ENCODE results near the gene LRP1-AS. TPM values are rescaled to one million over a fixed set of nuclear protein-coding genes. Genes with fewer than 3 reads are reported as not detected.
A peak's percentile ranks its signal among the peaks of the same experiment; 100 is the strongest.

Gene LRP1-AS
- polyA plus RNA-seq, 2 donors = not detected

DNA sequence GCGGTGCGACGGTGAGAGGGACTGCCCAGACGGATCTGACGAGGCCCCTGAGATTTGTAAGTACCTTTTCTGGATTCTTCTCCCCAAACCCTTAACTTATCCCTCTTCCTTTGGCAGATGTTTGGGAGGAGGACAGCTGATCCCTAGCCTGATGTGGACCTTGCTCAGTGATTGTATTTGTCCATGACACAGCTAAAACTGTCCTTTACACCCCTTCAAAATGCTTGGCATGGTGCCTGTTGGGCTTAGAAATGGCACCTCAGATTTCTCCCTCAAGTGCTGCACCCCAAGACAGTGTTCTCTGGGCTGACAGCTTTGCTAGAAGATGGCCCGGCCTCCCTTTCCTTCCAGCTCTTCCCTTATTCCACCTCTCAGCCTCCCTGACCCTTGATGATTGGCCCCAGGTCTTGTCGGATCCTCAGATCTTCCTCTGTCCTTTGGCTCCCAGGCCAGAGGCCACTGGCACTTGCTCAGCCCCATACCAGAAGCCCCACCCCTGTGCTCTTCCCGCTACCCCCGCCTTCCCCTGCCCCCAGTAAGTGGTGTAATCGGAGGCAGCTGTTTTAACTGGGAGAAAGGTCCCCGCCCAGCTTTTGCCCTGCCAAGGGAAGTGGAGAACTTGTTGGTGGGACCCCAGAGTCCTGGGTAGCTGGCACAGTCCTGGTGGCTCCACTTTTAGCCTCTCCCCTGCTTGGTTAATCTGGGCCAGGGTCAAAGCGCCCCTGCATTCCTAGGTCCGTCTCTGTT is 8.7 kb downstream of the LRP1-AS start:
- no peaks in the 10 kb centered on the region for H3K27me3 ChIP-seq (ENCODE audit: control insufficient read depth in 1 of 2, insufficient read depth in 2 of 2, low read length in 2 of 2)
- H3K4me1 ChIP-seq (ENCODE audit: control insufficient read depth in 2 of 2, insufficient read depth in 2 of 2, low read length in 1 of 2) = peaks cover 0 to 6% of the 10 kb centered on the region in 2 donors
- no peaks in the 10 kb centered on the region for H3K9me3 ChIP-seq (ENCODE audit: control insufficient read depth in 2 of 2, insufficient read depth in 1 of 2, low read depth in 1 of 2, low read length in 1 of 2)
- WGBS, 2 donors = 71% methylated on average over 13 of the region's 13 CpGs
- H3K36me3 ChIP-seq (ENCODE audit: control insufficient read depth in 2 of 2, insufficient read depth in 2 of 2, low read length in 1 of 2) = peaks cover 13 to 27% of the 10 kb centered on the region in 2 donors
- H3K4me3 ChIP-seq (ENCODE audit: low read depth in 1 of 2, low read length in 2 of 2) = no peak overlapping the region
- peak overlapping the region; percentile 20 to 38 for H3K27ac ChIP-seq (ENCODE audit: low read depth in 2 of 2, low read length in 1 of 2)

DNA sequence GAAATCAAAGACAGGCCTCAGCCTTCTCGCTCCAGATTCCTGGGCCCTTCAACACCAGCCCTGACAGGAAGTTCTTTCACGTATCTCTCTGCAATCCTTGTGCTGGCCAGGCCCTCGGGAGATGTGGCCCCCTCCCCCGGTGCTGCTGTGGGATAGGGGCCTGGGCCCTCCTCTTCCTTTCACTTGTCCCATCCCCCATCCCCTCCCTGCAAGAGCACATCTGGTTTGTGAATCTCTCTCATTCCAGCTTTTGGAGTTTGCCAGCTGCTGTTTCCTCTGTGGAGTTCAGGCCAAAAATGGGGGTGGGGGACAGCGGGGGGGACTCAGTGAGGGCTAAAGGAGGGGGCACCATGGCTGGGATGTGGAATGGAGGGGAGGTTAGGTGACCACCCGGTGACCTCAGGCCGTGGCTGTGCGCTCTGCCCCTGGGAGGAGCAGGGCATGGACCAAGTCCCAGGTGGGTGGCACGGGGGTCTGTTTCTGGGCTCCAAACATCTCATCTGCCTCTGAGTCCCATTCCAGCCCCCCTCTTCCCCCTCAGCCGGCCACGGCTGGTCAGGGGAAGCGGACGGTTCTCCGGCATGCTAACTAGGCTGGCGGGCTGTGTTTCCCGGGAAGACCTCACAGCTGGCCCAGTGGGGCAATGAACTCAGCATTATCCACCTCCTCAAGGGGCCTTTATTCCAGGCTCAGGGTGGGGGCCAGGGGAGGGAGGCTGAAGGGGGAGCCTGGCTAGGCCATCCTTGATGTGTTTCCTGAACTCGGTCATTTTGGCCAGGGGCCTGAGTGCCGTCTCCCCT is 11.7 kb downstream of the LRP1-AS start:
- Histone ChIP-seq H3K9me3 (ENCODE audit: control insufficient read depth in 2 of 2, insufficient read depth in 1 of 2, low read depth in 1 of 2, low read length in 1 of 2) (no peaks in the 10 kb centered on the region), H3K4me3 (ENCODE audit: low read depth in 1 of 2, low read length in 2 of 2) (no peak overlapping the region), H3K4me1 (ENCODE audit: control insufficient read depth in 2 of 2, insufficient read depth in 2 of 2, low read length in 1 of 2) (peaks cover 8 to 10% of the 10 kb centered on the region in 2 donors), H3K27ac (ENCODE audit: low read depth in 2 of 2, low read length in 1 of 2) (peak overlapping the region; percentile 30 to 74), H3K36me3 (ENCODE audit: control insufficient read depth in 2 of 2, insufficient read depth in 2 of 2, low read length in 1 of 2) (peaks cover 3 to 11% of the 10 kb centered on the region in 2 donors), H3K27me3 (ENCODE audit: control insufficient read depth in 1 of 2, insufficient read depth in 2 of 2, low read length in 2 of 2) (no peaks in the 10 kb centered on the region)
- WGBS, 2 donors = 60 to 66% methylated on average over 17 to 18 of the region's 18 CpGs

DNA sequence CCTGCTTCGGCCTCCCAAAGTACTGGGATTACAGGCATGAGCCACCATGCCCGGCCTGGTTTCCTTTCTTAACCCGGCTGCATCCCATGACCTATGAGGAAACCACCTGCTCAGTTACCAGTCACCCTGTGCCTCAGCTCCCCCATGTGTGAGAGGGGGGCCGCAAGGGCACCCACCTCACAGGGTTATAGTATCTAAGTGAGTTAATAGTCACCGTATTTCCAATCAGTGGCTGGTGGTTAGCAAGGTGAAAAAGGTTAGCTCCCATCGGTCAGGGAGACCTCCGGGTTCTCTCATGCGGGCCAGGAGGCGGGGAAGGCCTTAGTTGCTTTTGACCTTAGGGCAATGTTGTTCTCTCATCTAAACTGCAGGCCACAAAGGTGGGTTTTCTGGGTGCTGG is 12.5 kb downstream of the LRP1-AS start:
- Histone ChIP-seq H3K27me3 (ENCODE audit: control insufficient read depth in 1 of 2, insufficient read depth in 2 of 2, low read length in 2 of 2) (no peaks in the 10 kb centered on the region), H3K4me3 (ENCODE audit: low read depth in 1 of 2, low read length in 2 of 2) (no peak overlapping the region), H3K4me1 (ENCODE audit: control insufficient read depth in 2 of 2, insufficient read depth in 2 of 2, low read length in 1 of 2) (peaks cover 8 to 10% of the 10 kb centered on the region in 2 donors), H3K9me3 (ENCODE audit: control insufficient read depth in 2 of 2, insufficient read depth in 1 of 2, low read depth in 1 of 2, low read length in 1 of 2) (no peaks in the 10 kb centered on the region), H3K36me3 (ENCODE audit: control insufficient read depth in 2 of 2, insufficient read depth in 2 of 2, low read length in 1 of 2) (peaks cover 3 to 11% of the 10 kb centered on the region in 2 donors), H3K27ac (ENCODE audit: low read depth in 2 of 2, low read length in 1 of 2) (peak overlapping the region; percentile 30 to 74)
- WGBS, 2 donors = 81 to 84% methylated on average over 9 of the region's 9 CpGs

DNA sequence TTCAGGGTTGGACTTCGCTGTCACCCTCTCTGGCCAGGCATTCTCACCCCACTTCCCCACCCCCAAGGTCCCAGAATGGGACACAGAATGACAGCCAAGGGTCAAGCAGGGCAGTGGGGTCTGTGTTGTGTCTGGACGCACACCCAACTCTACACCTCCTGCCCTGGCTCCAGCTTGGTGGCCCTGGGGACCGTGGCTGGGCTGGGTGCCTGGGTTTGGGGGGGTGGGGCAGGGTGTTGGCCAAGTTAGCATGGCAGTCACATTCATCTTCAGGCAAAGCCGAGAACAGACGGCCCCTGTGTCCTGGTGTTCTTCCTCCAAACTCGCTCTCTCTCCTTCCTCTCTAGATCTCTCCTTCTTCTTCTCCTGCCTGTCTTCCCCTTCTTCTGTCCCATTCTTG is 13.5 kb downstream of the LRP1-AS start:
- Histone ChIP-seq H3K9me3 (ENCODE audit: control insufficient read depth in 2 of 2, insufficient read depth in 1 of 2, low read depth in 1 of 2, low read length in 1 of 2) (no peaks in the 10 kb centered on the region), H3K4me1 (ENCODE audit: control insufficient read depth in 2 of 2, insufficient read depth in 2 of 2, low read length in 1 of 2) (peaks cover 8 to 10% of the 10 kb centered on the region in 2 donors), H3K4me3 (ENCODE audit: low read depth in 1 of 2, low read length in 2 of 2) (no peak overlapping the region), H3K27me3 (ENCODE audit: control insufficient read depth in 1 of 2, insufficient read depth in 2 of 2, low read length in 2 of 2) (no peaks in the 10 kb centered on the region), H3K36me3 (ENCODE audit: control insufficient read depth in 2 of 2, insufficient read depth in 2 of 2, low read length in 1 of 2) (peaks cover 0 to 6% of the 10 kb centered on the region in 2 donors), H3K27ac (ENCODE audit: low read depth in 2 of 2, low read length in 1 of 2) (peak overlapping the region; percentile 60 to 63)
- 41 to 59% methylated on average over 6 of the region's 6 CpGs for WGBS, 2 donors

DNA sequence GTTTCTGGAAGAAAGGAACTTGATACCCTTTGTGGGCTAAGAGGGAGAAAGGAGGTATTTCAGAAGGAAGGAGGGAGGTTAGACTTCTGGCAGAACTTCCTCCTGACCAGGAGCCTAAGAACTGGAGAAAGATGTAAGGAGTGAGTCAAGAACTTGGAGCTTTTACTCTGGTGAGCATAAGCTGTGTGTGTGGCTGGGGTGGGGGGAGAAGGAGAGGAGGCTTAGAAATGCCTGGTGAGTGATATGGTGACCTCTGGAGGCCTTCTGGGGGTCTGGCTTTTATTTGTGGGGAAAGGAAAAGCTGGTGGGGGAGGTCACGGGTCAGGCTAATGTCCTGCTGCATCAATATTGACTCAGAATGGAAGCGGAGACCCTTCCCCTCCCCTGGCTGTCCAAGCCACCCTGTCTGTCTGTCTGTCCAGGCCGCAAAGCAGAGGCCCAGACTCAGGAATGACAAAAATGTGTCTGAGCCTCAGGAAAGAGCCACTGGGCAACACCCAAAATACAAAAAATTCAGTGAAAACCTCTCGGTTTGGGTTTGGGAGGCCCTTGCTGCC is 14.3 kb downstream of the LRP1-AS start:
- H3K27ac ChIP-seq (ENCODE audit: low read depth in 2 of 2, low read length in 1 of 2) = peak overlapping the region in 1 of 2 donors; percentile 35
- H3K4me1 ChIP-seq (ENCODE audit: control insufficient read depth in 2 of 2, insufficient read depth in 2 of 2, low read length in 1 of 2) = peaks cover 8 to 10% of the 10 kb centered on the region in 2 donors
- 62 to 67% methylated on average over 4 of the region's 4 CpGs for WGBS, 2 donors
- no peak overlapping the region for H3K4me3 ChIP-seq (ENCODE audit: low read depth in 1 of 2, low read length in 2 of 2)
- H3K27me3 ChIP-seq (ENCODE audit: control insufficient read depth in 1 of 2, insufficient read depth in 2 of 2, low read length in 2 of 2) = no peaks in the 10 kb centered on the region
- peaks cover 0 to under 1% of the 10 kb centered on the region in 2 donors for H3K36me3 ChIP-seq (ENCODE audit: control insufficient read depth in 2 of 2, insufficient read depth in 2 of 2, low read length in 1 of 2)
- no peaks in the 10 kb centered on the region for H3K9me3 ChIP-seq (ENCODE audit: control insufficient read depth in 2 of 2, insufficient read depth in 1 of 2, low read depth in 1 of 2, low read length in 1 of 2)

DNA sequence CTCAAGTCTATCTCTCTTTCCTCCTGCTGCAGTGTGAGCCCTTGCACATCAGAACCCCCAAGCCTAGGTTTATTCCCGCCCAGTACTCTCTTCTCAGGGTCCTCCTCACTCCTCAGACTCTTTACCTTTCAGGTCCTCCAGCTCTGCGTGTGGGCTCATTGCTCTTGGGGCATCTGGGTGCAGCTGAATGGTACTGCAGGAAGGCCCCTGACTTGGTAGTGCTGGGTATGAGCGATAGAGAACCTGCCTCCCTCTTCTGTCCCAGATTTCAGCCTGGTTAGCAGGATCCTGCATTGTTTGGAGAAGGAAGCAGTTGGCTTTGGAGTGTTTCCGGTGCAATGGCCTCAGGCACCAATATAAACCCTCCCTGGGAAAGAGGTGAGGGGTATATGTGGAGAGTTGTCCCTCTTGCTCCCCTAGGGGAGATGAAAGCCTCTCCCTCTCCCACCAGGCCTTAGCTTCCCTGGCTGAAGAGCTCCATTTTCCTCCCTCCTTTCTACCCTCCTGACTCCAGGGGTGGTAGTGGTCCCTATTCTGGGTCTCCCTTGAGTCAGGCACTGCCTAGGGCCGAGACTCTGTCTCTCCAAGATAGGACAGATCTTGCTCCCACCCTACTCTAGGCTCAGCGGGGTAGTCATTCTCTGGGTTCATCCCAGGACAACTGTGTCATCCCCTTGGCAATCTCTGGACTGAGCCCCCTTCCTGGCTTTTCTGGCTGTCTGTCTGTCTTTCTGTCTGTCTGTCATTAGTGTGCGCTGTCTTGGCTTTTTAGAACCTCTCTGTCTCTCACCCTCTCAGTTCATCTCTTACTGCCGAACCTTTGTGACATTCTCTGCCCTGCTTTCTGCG is 15.3 kb downstream of the LRP1-AS start:
- H3K36me3 ChIP-seq (ENCODE audit: control insufficient read depth in 2 of 2, insufficient read depth in 2 of 2, low read length in 1 of 2) = no peaks in the 10 kb centered on the region
- H3K4me3 ChIP-seq (ENCODE audit: low read depth in 1 of 2, low read length in 2 of 2) = no peak overlapping the region
- H3K27me3 ChIP-seq (ENCODE audit: control insufficient read depth in 1 of 2, insufficient read depth in 2 of 2, low read length in 2 of 2) = no peaks in the 10 kb centered on the region
- 56 to 62% methylated on average over 9 of the region's 9 CpGs for WGBS, 2 donors
- no peaks in the 10 kb centered on the region for H3K9me3 ChIP-seq (ENCODE audit: control insufficient read depth in 2 of 2, insufficient read depth in 1 of 2, low read depth in 1 of 2, low read length in 1 of 2)
- peak overlapping the region; percentile 17 to 44 for H3K27ac ChIP-seq (ENCODE audit: low read depth in 2 of 2, low read length in 1 of 2)
- peaks cover 8 to 10% of the 10 kb centered on the region in 2 donors for H3K4me1 ChIP-seq (ENCODE audit: control insufficient read depth in 2 of 2, insufficient read depth in 2 of 2, low read length in 1 of 2)

DNA sequence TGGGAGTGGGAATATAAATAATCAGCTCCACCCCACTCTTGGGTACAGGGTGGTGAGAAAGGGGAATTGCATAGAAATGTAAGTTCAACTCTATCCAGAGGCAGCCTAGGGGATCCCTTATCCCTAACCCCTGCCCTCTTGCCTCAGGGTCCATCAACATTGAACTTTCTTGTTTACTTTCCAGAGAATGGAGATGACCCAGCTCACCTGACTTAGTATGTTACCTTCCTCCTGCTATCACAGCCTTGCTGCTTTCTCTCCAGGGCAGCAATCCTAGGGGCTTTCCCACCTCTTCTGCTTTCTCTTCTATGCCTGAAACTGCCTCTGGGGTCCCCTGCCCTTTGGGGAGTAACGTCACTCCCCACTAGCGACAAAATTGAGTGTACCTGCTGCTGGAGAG is 16.5 kb downstream of the LRP1-AS start:
- Histone ChIP-seq H3K27ac (ENCODE audit: low read depth in 2 of 2, low read length in 1 of 2) (peak overlapping the region in 1 of 2 donors; percentile 43), H3K9me3 (ENCODE audit: control insufficient read depth in 2 of 2, insufficient read depth in 1 of 2, low read depth in 1 of 2, low read length in 1 of 2) (no peaks in the 10 kb centered on the region), H3K27me3 (ENCODE audit: control insufficient read depth in 1 of 2, insufficient read depth in 2 of 2, low read length in 2 of 2) (no peaks in the 10 kb centered on the region), H3K4me3 (ENCODE audit: low read depth in 1 of 2, low read length in 2 of 2) (no peak overlapping the region), H3K4me1 (ENCODE audit: control insufficient read depth in 2 of 2, insufficient read depth in 2 of 2, low read length in 1 of 2) (peaks cover 5 to 10% of the 10 kb centered on the region in 2 donors), H3K36me3 (ENCODE audit: control insufficient read depth in 2 of 2, insufficient read depth in 2 of 2, low read length in 1 of 2) (no peaks in the 10 kb centered on the region)
- 57 to 58% methylated on average over 2 of the region's 2 CpGs for WGBS, 2 donors

DNA sequence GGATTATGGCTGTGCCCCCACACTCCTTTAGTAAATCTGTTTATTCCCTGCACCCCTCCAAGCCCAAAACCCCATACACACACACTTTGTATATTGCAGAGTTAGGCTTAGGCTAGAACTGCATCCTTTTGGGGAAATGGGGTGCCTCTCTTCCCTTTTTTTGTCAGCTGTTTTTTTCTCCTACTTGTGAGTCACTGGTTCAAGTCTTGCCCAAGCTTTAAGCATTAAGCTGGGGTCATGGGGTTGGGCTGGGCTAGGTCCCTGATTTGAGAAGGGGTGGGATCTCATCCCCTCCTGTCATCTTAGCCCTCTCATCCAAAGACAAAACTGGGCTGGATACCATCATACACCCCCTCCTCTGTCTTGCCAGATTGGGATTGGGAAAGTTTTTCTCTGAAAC is 17.5 kb downstream of the LRP1-AS start:
- H3K36me3 ChIP-seq (ENCODE audit: control insufficient read depth in 2 of 2, insufficient read depth in 2 of 2, low read length in 1 of 2) = no peaks in the 10 kb centered on the region
- peak overlapping the region; percentile 64 to 68 for H3K4me3 ChIP-seq (ENCODE audit: low read depth in 1 of 2, low read length in 2 of 2)
- no peaks in the 10 kb centered on the region for H3K9me3 ChIP-seq (ENCODE audit: control insufficient read depth in 2 of 2, insufficient read depth in 1 of 2, low read depth in 1 of 2, low read length in 1 of 2)
- peaks cover 3 to 10% of the 10 kb centered on the region in 2 donors for H3K4me1 ChIP-seq (ENCODE audit: control insufficient read depth in 2 of 2, insufficient read depth in 2 of 2, low read length in 1 of 2)
- no peaks in the 10 kb centered on the region for H3K27me3 ChIP-seq (ENCODE audit: control insufficient read depth in 1 of 2, insufficient read depth in 2 of 2, low read length in 2 of 2)
- peak overlapping the region; percentile 84 to 98 for H3K27ac ChIP-seq (ENCODE audit: low read depth in 2 of 2, low read length in 1 of 2)

DNA sequence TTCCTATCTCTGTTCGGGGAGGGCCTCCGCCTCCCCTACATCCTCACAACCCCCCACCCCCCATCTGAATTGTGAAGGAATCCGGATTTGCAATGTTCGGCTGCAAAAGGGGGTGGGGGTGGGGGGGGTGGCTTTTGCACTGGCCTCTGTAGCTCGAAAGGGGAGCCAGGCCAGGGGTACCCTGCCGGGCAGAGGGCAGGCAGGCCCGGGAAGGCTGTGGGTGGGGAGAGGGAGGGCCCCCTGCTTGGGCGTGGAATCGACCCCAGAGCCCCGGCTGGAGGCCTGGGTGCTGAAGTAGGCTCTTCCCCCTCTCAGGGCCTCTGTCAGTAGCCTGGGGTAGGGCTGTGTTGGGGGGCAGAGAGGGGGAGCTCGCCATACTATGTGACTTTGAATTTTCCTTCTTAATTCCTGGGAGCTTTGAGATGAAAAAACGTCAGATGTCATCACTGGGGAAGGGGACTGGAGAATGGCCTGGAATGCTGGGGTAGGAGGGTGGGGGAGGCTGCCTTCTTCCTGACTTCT is 18.0 kb downstream of the LRP1-AS start:
- Histone ChIP-seq H3K27ac (ENCODE audit: low read depth in 2 of 2, low read length in 1 of 2) (peak overlapping the region; percentile 84 to 98), H3K9me3 (ENCODE audit: control insufficient read depth in 2 of 2, insufficient read depth in 1 of 2, low read depth in 1 of 2, low read length in 1 of 2) (no peaks in the 10 kb centered on the region), H3K27me3 (ENCODE audit: control insufficient read depth in 1 of 2, insufficient read depth in 2 of 2, low read length in 2 of 2) (no peaks in the 10 kb centered on the region), H3K36me3 (ENCODE audit: control insufficient read depth in 2 of 2, insufficient read depth in 2 of 2, low read length in 1 of 2) (no peaks in the 10 kb centered on the region), H3K4me3 (ENCODE audit: low read depth in 1 of 2, low read length in 2 of 2) (peak overlapping the region; percentile 64 to 68), H3K4me1 (ENCODE audit: control insufficient read depth in 2 of 2, insufficient read depth in 2 of 2, low read length in 1 of 2) (peaks cover 3 to 10% of the 10 kb centered on the region in 2 donors)
- 14 to 25% methylated on average over 10 to 12 of the region's 12 CpGs for WGBS, 2 donors
